GM20000 (cell line): ENCODE data around the gene ZNF296.

Source experiments
- DNase-seq: peaks from one replicate; pipeline ENCODE4 v3.0.0; 2012; ENCODE audit warnings: low spot score
- CTCF ChIP-seq: IDR thresholded peaks from 2 replicates; pipeline ENCODE4 v1.5.1; 2012; ENCODE audit warnings: mild to moderate bottlenecking, control low read depth; ENCODE audit errors: extremely low read depth, missing control alignments

Gene ZNF296

GRCh38 chr19:45061965-45062364 is 14.3 kb downstream of the ZNF296 start:
- TF ChIP-seq CTCF = no peak
- no peak for DNase-seq

- DNase-seq = peak; percentile 89
- TF ChIP-seq CTCF = peak; percentile 75
Observed at GRCh38 chr19:45059258-45059965, 16.9 kb downstream of the ZNF296 start.

- no peak for TF ChIP-seq CTCF
- no peak for DNase-seq
Observed at GRCh38 chr19:45058622-45059159, 17.6 kb downstream of the ZNF296 start.

GRCh38 chr19:45057444-45057843 is 18.8 kb downstream of the ZNF296 start:
- no peak for TF ChIP-seq CTCF

GRCh38 chr19:45056831-45057230 is 19.4 kb downstream of the ZNF296 start:
- no peak for TF ChIP-seq CTCF
- DNase-seq = no peak

More at GRCh38 chr19:45057444-45057843, 18.8 kb downstream of the ZNF296 start:
- DNase-seq = no peak

GRCh38 chr19:45051929-45052579 is 24.2 kb downstream of the ZNF296 start:
- TF ChIP-seq CTCF = no peak
- peak; percentile 27 for DNase-seq

GRCh38 chr19:45050036-45050435 is 26.2 kb downstream of the ZNF296 start:
- no peak for DNase-seq

More at GRCh38 chr19:45050036-45050435, 26.2 kb downstream of the ZNF296 start:
- TF ChIP-seq CTCF = no peak
